Neural progenitor cell (in vitro differentiated cells): ENCODE results near the gene STAM2.

Source experiments
- CTCF ChIP-seq: fragments of 200-600 bp; sonication (generic); IDR thresholded peaks from 2 replicates; pipeline ENCODE4 v1.5.1; 2017; ENCODE audit warnings: antibody characterized with exemption, mild to moderate bottlenecking
- EZH2 ChIP-seq: fragments of 200-600 bp; sonication (generic); IDR thresholded peaks from 2 replicates; pipeline ENCODE4 v1.6.1; 2017; ENCODE audit warnings: antibody characterized with exemption, mild to moderate bottlenecking, moderate library complexity
- EZH2phosphoT487 ChIP-seq: fragments of 200-600 bp; sonication (generic); IDR thresholded peaks from 2 replicates; pipeline ENCODE4 v1.6.1; 2017; ENCODE audit warnings: antibody characterized with exemption

GRCh38 chr2:152126664-152127063 is 48.9 kb downstream of the STAM2 start:
- TF ChIP-seq CTCF (no peak), EZH2phosphoT487 (no peak), EZH2 (no peak)
